NOMO-1 (cell line): Measurements from ENCODE around the gene GLIS1.
A peak's percentile ranks its signal among the peaks of the same experiment; 100 is the strongest.

Experiments used
- DNase-seq, 2 experiments: peaks; one replicate each; lab custom pipeline; 2025; ENCODE audit not compliant: unreplicated experiment in 2 of 2; lab: John Stamatoyannopoulos, UW

GLIS1 gene

GRCh38 chr1:53721088-53721487 is 17.9 kb downstream of the GLIS1 start:
- DNase-seq: no peak

GRCh38 chr1:53719469-53719868 is 19.5 kb downstream of the GLIS1 start:
- no peak for DNase-seq

- DNase-seq: no peak
Observed at GRCh38 chr1:53718443-53718842, 20.5 kb downstream of the GLIS1 start.

GRCh38 chr1:53717025-53717804 is 21.7 kb downstream of the GLIS1 start:
- DNase-seq: no peak

GRCh38 chr1:53716150-53716549 is 22.8 kb downstream of the GLIS1 start:
- no peak for DNase-seq

GRCh38 chr1:53715478-53715877 is 23.5 kb downstream of the GLIS1 start:
- DNase-seq: no peak

- DNase-seq: no peak
Observed at GRCh38 chr1:53712276-53712675, 26.7 kb downstream of the GLIS1 start.

GRCh38 chr1:53710584-53710983 is 28.4 kb downstream of the GLIS1 start:
- DNase-seq: no peak

GRCh38 chr1:53708687-53709086 is 30.3 kb downstream of the GLIS1 start:
- no peak for DNase-seq

GRCh38 chr1:53706356-53706755 is 32.6 kb downstream of the GLIS1 start:
- DNase-seq: no peak

- DNase-seq: no peak
Observed at GRCh38 chr1:53705446-53706096, 33.4 kb downstream of the GLIS1 start.

- no peak for DNase-seq
Observed at GRCh38 chr1:53704804-53705445, 34.0 kb downstream of the GLIS1 start.

GRCh38 chr1:53704304-53704703 is 34.7 kb downstream of the GLIS1 start:
- no peak for DNase-seq

- no peak for DNase-seq
Observed at GRCh38 chr1:53703174-53703573, 35.8 kb downstream of the GLIS1 start.

- DNase-seq: no peak
Observed at GRCh38 chr1:53702341-53702740, 36.6 kb downstream of the GLIS1 start.

- no peak for DNase-seq
Observed at GRCh38 chr1:53700776-53701175, 38.2 kb downstream of the GLIS1 start.

- DNase-seq: no peak
Observed at GRCh38 chr1:53699981-53700380, 39.0 kb downstream of the GLIS1 start.

GRCh38 chr1:53698384-53698980 is 40.5 kb downstream of the GLIS1 start:
- DNase-seq: no peak

- DNase-seq: no peak
Observed at GRCh38 chr1:53697721-53698383, 41.1 kb downstream of the GLIS1 start.

- DNase-seq: peak in 1 of 2 experiments; percentile 4
Observed at GRCh38 chr1:53696990-53697389, 42.0 kb downstream of the GLIS1 start.

- DNase-seq: no peak
Observed at GRCh38 chr1:53696571-53696970, 42.4 kb downstream of the GLIS1 start.
